Endodermal cell (in vitro differentiated cells): Measurements from ENCODE around the gene BLVRB. TPM values are rescaled to one million over a fixed set of nuclear protein-coding genes. Genes with fewer than 3 reads are reported as not detected.

Experiments
- DNase-seq: peaks from one replicate; pipeline ENCODE4 v3.0.0-alpha.2; 2017
- H3K27ac ChIP-seq: 2 replicates; pipeline ENCODE4 v1.5.1; 2013; ENCODE audit warnings: mild to moderate bottlenecking, low read depth, low read length, moderate library complexity
- H3K27me3 ChIP-seq: 2 replicates; pipeline ENCODE4 v1.6.1; 2013; ENCODE audit warnings: mild to moderate bottlenecking, low read length, moderate library complexity; ENCODE audit not compliant: insufficient read depth, control insufficient read depth, poor library complexity, severe bottlenecking
- H3K36me3 ChIP-seq: 2 replicates; pipeline ENCODE4 v1.7.0; 2013; ENCODE audit warnings: mild to moderate bottlenecking, low read length, moderate library complexity; ENCODE audit not compliant: control insufficient read depth, insufficient read depth
- H3K4me1 ChIP-seq: one replicate; pipeline ENCODE4 v1.7.0; 2013; ENCODE audit warnings: low read length; ENCODE audit not compliant: control insufficient read depth, insufficient read depth
- H3K4me3 ChIP-seq: 2 replicates; pipeline ENCODE4 v1.5.1; 2013; ENCODE audit warnings: mild to moderate bottlenecking, low read length, moderate library complexity
- H3K9ac ChIP-seq: 2 replicates; pipeline ENCODE4 v1.6.1; 2013; ENCODE audit warnings: mild to moderate bottlenecking, low read length, moderate library complexity; ENCODE audit not compliant: poor library complexity, severe bottlenecking; ENCODE audit errors: extremely low read depth
- H3K9me3 ChIP-seq: 2 replicates; pipeline ENCODE4 v1.6.1; 2013; ENCODE audit warnings: mild to moderate bottlenecking, low read length, moderate library complexity; ENCODE audit not compliant: control insufficient read depth
- H3K27ac Mint-ChIP-seq: 2 replicates; pipeline ENCODE4 v1.8.0; 2020; ENCODE audit warnings: mixed read lengths
- H3K27me3 Mint-ChIP-seq: 2 replicates; pipeline ENCODE4 v1.8.0; 2021; ENCODE audit warnings: mild to moderate bottlenecking, mixed read lengths; ENCODE audit not compliant: insufficient read depth
- H3K36me3 Mint-ChIP-seq: 2 replicates; pipeline ENCODE4 v1.8.0; 2020; ENCODE audit warnings: low read depth, mixed read lengths
- H3K4me1 Mint-ChIP-seq: 2 replicates; pipeline ENCODE4 v1.8.0; 2020; ENCODE audit warnings: mixed read lengths
- H3K4me3 Mint-ChIP-seq: 2 replicates; pipeline ENCODE4 v1.8.0; 2020; ENCODE audit warnings: mild to moderate bottlenecking, moderate library complexity, mixed read lengths
- H3K9me3 Mint-ChIP-seq: 2 replicates; pipeline ENCODE4 v1.8.0; 2020; ENCODE audit warnings: mild to moderate bottlenecking, mixed read lengths
- CTCF ChIP-seq: fragments of 200-600 bp; sonication (generic); conservative IDR thresholded peaks from 2 replicates; pipeline ENCODE4 v1.5.0; 2021; ENCODE audit warnings: antibody characterized with exemption, mild to moderate bottlenecking
- WGBS, 2 experiments: methylation state at CpG; one replicate each; pipeline versions ENCODE4 v1.1.5 to v1.1.7; 2013; ENCODE audit warnings: missing lambda C conversion rate in 2 of 2, mixed read lengths in 1 of 2; ENCODE audit not compliant: insufficient coverage in 1 of 2, insufficient read length in 1 of 2; 5-methylcytosine and 5-hydroxymethylcytosine counted together
- total RNA-seq, 2 donors: library from RNA; stranded (reverse); fragmentation: NEBNext Ultra II Directional in 1 of 2; extraction: Animal tissue kit (Norgen Biotek cat#: 25700) in 1 of 2; gene quantifications; 2 replicates in 1 of 2; 3 replicates in 1 of 2; pipeline ENCODE4 v1.2.1, GENCODE V29; 2021

The BLVRB gene
- total RNA-seq, 2 donors from 2014 or later = 24.7 to 41.0 TPM

- Mint-ChIP-seq H3K36me3 (peaks cover 5% of the 10 kb centered on the region), H3K9me3 (no peaks in the 10 kb centered on the region), H3K27ac (no peak overlapping the region), H3K4me3 (no peak overlapping the region), H3K27me3 (no peaks in the 10 kb centered on the region), H3K4me1 (peaks cover 7% of the 10 kb centered on the region)
- H3K4me1 ChIP-seq = no peaks in the 10 kb centered on the region
- no peak overlapping the region for H3K4me3 ChIP-seq
- no peak overlapping the region for H3K27ac ChIP-seq
- H3K36me3 ChIP-seq = peaks cover 10% of the 10 kb centered on the region
- H3K9me3 ChIP-seq = no peaks in the 10 kb centered on the region
- no peak for DNase-seq
- no peak for TF ChIP-seq CTCF
- WGBS, 2 experiments = 95 to 98% methylated on average over 5 of the region's 5 CpGs
- H3K27me3 ChIP-seq = no peaks in the 10 kb centered on the region
- no peak overlapping the region for H3K9ac ChIP-seq
Measured at GRCh38 chr19:40419780-40420179, 45.8 kb downstream of the BLVRB start.

- Histone ChIP-seq H3K36me3 (peaks cover 10% of the 10 kb centered on the region), H3K4me3 (no peak overlapping the region), H3K27ac (no peak overlapping the region), H3K9ac (no peak overlapping the region), H3K4me1 (no peaks in the 10 kb centered on the region), H3K9me3 (no peaks in the 10 kb centered on the region), H3K27me3 (no peaks in the 10 kb centered on the region)
- peaks cover 4% of the 10 kb centered on the region for H3K4me1 Mint-ChIP-seq
- no peak overlapping the region for H3K4me3 Mint-ChIP-seq
- H3K27ac Mint-ChIP-seq = no peak overlapping the region
- H3K36me3 Mint-ChIP-seq = peaks cover 5% of the 10 kb centered on the region
- no peaks in the 10 kb centered on the region for H3K9me3 Mint-ChIP-seq
- no peak for DNase-seq
- 81 to 94% methylated on average over 4 to 5 of the region's 5 CpGs for WGBS, 2 experiments
- H3K27me3 Mint-ChIP-seq = no peaks in the 10 kb centered on the region
- TF ChIP-seq CTCF = no peak
Measured at GRCh38 chr19:40419066-40419612, 46.4 kb downstream of the BLVRB start.

GRCh38 chr19:40418040-40418439 is 47.5 kb downstream of the BLVRB start:
- H3K27me3 Mint-ChIP-seq = no peaks in the 10 kb centered on the region
- H3K4me3 Mint-ChIP-seq = no peak overlapping the region
- Histone ChIP-seq H3K9me3 (no peaks in the 10 kb centered on the region), H3K36me3 (peaks cover 10% of the 10 kb centered on the region), H3K4me1 (no peaks in the 10 kb centered on the region), H3K4me3 (no peak overlapping the region), H3K27ac (no peak overlapping the region), H3K27me3 (no peaks in the 10 kb centered on the region), H3K9ac (no peak overlapping the region)
- H3K36me3 Mint-ChIP-seq = peaks cover 5% of the 10 kb centered on the region
- H3K4me1 Mint-ChIP-seq = peaks cover 7% of the 10 kb centered on the region
- no peak for DNase-seq
- no peaks in the 10 kb centered on the region for H3K9me3 Mint-ChIP-seq
- no peak overlapping the region for H3K27ac Mint-ChIP-seq
- TF ChIP-seq CTCF = no peak
- 87 to 98% methylated on average over 2 to 3 of the region's 3 CpGs for WGBS, 2 experiments
